ENCODE measurements around the gene ABI2.
"Not testable (repeated sequence)": the region's sequence is repeated elsewhere in the genome, so short reads cannot be mapped to it uniquely, and the experiment has no call there.

ABI2 gene

DNA sequence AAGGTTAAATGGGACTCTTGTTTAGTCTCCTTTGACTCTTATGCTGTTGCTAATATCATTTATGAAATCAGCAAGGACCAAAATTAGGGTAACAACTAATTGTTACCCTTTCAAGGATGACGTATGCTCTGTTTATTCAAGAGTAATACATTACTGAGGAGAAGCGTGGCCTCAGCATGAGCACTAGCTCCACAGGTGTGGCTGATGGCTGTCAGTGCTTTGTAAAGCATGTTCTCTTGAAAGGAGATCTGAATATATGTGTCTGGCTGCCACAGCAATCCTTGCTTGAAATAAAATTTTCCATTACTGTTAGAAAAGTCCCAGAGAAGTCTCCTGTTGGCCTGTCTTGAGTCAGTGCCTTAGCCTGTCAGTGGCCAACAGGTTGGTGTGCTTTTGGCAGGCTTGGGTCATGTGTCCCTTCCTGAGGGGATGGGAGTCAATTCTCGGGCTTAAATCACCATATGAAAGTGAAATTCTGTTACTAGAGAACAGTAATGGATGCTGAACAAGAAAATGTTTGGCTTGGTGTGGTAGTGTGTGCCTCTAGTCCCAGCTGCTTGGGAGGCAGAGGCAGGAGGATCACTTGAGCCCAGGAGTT, 32.7 kb downstream of the ABI2 start:
- DNase-seq, result no peak

DNA sequence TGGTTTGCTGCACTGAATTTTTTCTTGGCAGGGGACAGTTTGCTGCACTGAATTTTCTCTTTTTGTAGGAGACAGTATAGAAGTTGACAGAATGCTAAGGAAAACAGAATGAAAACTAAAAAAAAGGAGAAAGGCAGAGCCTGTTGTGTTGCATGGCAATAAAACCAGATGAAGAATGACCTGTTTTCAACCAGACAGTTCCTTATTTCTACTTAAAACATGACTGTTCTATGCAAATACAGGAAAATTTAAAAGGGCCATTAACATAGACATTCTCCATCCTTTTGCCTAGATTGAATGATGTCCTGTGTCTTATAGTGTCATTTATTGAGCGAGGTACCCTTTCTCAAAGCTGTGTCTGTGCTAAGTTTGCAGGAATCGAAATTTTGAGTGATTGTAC, 33.3 kb downstream of the ABI2 start:
- no peak for DNase-seq

DNA sequence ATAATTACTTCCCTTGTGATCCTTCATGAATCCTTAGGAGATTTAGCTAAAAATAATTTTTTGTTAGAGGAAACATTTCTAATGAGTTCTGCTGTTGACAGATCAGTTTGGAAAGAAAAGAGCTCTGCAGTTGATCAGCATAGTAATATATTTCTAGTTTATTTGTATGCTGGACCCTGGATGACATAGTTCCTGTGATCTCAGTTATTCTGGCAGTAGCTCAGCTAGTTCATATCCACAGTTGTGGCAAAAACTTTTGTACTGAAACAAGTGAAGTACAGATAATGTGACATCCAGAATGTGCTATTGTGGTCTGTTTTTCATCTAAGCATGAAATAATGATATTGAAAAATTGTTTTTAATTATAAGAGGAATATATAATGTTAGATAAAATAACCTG, 33.7 kb downstream of the ABI2 start:
- no peak for DNase-seq

DNA sequence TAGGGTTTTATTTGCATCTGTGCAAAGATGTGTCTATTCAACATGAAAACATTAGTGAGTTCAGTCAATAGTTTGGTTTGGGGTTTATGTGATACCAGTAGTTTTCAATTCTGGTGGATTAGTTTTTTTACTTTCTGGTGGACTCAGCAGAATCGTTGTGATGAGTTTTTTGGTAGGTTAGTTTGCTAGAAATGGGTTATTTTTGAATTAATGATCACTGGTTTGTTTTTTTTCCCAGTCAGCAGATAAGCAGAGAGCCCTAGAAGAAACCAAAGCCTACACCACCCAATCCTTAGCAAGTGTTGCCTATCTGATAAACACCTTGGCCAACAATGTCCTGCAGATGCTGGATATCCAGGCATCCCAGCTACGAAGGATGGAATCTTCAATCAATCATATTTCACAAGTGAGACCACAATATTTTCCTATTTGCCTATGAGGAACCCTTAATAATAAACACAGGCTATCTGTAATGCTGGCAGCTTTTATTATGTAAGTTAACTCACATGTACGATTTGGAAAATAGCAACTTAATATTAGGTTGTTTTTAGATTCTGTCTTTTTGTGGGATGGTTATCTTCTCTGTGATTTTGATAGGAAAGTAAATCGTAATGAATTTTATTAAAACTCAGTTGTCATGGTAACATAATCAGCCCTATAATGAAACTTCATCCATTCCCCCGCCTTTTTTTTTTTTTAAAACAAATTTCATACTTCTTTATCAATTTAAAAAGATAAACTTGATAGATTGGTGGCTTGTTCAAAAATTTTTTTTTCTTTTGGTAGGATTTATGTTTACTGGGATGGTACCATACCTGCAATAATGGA, 38.7 kb downstream of the ABI2 start:
- DNase-seq, result no peak

DNA sequence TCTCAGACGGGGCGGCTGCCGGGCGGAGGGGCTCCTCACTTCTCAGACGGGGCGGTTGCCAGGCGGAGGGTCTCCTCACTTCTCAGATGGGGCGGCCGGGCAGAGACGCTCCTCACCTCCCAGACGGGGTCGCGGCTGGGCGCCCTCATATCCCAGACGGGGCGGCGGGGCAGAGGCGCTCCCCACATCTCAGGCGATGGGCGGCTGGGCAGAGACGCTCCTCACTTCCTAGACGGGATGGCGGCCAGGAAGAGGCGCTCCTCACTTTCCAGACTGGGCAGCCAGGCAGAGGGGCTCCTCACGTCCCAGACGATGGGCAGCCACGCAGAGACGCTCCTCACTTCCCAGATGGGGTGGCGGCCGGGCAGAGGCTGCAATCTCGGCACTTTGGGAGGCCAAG, 44.5 kb downstream of the ABI2 start:
- DNase-seq, result not testable (repeated sequence)

DNA sequence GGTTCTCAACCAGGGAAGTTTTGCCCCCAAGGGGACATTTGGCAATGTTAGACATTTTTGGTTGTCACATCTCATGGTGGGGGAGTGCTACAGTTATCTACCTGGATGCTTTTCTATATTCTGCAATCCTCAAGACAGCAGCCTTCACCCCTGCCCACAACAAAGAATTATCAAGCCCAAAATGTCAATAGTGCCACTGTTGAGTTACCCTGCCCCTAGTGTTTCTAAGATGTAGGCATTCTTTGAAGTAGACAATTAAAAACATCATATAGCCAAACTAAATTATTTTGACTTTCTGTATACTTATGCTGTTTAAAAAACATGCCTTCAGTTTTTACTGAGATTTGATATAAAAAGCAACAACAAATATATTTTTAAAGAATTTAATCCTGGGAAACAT, 48.0 kb downstream of the ABI2 start:
- no peak for DNase-seq

DNA sequence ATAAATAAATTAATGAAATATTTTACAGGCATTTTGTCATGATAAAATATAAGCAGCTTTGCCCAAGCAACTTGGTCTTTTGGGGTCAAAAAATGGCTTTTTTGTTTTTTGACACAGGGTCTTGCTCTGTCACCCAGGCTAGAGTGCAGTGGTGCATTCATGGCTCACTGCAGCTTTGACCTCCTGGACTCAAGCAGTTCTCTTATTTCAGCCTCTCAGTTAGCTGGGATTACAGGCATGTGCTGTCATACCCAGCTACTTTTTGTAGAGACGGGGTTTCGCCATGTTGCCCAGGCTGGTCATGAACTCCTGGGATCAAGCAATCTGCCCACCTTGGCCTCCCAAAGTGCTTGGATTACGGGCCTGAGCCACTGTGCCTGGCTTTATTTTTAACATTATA, 51.0 kb downstream of the ABI2 start:
- DNase-seq, result no peak

DNA sequence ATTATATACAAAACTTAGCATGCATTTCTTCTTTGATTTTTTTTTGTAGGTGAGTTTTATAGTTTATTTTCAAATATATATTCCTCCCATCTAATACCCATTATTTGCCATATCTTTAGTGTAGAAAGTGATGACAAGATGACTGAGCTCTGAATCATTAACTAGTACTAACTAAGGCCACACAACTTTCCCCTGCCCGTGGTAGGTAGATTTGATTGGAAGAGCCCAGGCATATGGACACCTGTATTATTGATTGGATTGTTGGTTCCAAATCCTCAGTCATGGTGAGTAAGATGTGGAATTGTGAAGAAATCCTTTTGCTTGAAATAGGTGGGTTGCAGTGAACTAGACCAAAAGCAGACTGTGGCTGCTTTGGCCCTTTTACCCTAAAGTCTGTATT, 54.8 kb downstream of the ABI2 start:
- DNase-seq, result no peak

DNA sequence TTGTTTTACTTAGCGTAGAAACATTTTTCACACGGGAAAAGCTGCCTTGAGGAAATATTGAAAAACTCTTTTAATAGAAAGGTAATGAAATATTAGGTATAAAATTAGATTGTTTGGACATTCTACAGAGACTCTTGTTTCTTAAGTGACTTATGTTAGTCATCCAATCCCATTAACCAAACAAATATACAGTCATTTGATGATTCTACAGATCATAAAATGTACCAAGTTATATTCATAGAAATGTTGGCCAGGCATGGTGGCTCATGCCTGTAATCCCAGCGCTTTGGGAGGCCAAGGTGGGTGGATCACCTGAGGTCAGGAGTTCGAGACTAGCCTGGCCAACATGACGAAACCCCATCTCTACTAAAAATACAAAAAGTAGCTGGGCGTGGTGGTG, 60.0 kb downstream of the ABI2 start:
- DNase-seq, result not testable (repeated sequence)

DNA sequence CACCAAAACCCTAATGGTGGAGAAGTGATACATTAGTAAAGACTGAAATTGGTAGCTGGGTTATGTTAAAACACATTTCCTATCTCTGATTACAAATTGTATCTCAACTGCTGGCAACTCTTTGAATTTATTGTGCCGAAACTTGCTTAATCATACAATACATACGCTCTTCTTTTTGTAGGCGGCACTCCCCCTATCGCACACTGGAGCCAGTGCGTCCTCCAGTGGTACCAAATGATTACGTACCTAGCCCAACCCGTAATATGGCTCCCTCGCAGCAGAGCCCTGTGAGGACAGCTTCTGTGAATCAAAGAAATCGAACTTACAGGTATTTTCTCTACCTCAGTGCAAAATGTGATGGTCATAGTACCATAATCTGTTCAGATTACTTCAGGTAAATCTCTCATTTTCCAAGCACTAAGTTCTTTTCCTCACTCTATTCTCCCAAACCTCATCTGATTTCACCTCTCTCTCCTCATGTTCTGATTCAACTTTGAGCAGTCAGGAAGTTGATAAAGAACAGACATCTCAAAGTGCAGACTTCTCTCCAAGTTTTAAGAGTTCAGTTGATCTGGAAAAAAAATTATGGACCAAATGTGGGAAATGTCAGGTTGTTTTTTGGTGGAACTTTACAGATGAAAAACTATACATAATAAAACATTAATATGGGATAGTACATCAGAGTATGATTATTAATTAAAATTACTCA, 66.5 kb downstream of the ABI2 start:
- DNase-seq, result no peak

DNA sequence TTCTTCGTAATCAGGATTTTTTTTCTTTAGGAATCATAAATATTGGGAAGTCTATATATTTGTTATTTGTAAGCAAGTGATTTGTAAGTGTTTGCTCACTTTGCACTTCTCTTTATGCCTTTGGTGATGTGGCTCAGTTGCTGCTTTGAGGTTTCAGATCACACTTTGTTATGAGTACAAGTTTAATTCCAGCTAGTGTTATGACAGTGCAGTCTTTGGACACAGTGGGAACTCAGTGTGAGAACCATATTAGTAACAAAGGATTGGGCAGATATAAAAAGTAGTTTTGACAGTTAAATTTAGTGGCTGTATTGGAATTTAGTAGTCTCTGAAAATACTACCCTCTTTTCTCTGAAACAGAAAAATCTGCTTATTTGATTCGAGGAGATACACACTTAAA, 67.7 kb downstream of the ABI2 start:
- no peak for DNase-seq

DNA sequence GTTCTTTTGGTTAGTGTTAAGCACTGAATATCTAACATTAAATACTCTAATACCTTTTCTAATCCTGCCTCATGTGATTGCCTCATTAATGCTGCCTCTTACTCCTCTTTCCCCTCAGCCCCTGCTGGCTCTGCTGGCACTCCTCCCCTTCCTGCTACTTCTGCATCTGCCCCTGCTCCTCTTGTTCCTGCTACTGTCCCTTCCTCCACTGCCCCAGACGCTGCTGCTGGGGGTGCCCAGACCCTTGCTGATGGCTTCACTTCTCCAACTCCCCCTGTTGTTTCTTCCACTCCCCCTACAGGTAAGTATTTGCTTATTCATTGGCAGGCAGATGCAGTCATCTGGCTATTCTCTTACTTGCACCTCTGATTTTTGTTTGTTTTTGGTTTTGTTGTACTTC, 68.5 kb downstream of the ABI2 start:
- DNase-seq, result no peak

DNA sequence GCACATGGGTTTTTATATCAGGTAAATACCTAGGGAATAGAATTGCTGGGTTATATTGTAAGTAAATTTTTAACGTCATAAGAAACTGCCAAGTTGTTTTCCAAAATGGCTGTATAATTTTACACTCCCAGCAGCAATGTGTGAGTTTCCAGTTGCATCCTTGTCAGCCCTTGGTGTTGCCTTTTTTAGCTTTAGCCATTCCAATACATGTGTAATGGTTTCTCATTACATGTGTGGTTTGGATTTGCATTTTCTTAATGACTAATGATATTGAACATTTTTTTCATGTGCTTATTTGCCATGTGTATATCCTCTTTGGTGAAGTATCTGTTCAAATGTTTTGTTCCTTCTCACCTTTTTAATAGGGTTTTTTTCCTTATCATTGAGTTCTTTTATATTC, 70.8 kb downstream of the ABI2 start:
- DNase-seq, result no peak

DNA sequence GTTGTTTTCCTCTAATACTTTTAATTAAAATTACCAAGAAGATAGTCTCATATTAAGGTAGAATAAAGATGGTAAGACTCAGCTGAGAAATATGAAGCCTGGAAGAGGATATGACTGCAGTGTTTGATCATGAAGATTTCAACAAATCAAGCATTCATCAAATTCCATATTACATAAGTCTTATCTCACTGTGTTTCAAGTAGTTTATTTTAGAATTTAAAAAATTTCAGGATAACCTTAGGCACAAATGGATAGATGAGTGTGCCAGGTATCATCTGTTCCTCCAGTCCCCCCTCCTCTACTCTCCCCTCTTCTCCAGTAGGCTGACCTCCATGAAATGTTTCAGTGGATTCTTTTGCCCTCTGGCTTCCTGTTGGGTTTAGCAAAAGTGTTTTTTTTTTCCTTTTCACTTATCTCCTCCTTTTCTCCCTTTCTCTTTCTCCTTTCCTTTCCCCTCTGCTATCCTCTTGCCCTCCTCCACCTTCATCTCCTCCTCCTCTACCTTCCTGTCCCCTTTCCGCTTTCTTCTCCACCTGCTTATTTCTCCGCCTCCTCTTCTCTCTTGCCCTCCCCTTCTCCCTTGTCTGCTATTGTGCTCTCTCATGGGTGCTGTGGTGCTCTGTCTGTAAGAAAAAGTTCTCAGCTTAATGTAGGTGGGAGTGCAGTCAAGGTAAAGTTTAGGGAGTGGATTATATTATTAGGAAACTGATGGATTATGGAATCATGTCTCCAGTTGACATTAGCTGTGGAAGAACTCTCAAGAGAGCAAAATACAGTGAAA, 72.8 kb downstream of the ABI2 start:
- no peak for DNase-seq

DNA sequence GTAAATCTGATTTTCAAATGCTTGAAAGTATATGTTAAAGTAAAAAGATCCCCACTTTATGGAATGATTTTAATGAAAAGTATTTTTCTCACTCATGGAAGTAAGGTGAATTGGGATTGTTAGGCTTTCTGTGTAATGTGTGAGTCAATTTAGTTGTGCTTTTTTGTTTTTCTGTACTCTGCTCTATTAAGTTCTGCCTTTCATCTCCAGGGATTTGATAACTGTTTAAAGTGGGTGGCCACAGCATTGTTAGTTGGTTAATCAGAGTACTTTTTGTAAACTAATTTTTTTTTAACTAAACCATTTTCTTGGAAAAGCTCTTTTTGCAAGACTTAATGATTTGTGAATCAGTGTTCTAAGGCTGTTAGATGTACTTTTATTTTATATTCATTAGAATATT, 76.8 kb downstream of the ABI2 start:
- no peak for DNase-seq

DNA sequence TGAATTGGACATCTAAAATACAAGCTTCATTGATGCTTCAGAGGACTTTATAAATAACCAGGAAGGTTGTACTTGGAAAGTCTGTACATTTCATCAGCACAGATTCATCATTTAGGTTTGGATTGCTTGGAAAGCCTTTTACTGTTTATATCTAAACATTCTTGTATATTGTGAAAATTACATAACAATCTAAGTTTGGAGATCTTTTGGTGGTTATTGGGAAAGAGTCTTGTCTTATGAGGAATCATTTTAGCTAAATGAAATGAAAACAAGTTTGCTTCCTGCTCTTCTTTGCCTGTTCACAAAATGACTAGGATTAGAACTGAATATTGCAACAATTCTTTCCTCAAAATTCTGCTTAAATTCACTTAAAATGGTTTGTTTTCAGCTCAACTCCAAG, 79.3 kb downstream of the ABI2 start:
- no peak for DNase-seq

DNA sequence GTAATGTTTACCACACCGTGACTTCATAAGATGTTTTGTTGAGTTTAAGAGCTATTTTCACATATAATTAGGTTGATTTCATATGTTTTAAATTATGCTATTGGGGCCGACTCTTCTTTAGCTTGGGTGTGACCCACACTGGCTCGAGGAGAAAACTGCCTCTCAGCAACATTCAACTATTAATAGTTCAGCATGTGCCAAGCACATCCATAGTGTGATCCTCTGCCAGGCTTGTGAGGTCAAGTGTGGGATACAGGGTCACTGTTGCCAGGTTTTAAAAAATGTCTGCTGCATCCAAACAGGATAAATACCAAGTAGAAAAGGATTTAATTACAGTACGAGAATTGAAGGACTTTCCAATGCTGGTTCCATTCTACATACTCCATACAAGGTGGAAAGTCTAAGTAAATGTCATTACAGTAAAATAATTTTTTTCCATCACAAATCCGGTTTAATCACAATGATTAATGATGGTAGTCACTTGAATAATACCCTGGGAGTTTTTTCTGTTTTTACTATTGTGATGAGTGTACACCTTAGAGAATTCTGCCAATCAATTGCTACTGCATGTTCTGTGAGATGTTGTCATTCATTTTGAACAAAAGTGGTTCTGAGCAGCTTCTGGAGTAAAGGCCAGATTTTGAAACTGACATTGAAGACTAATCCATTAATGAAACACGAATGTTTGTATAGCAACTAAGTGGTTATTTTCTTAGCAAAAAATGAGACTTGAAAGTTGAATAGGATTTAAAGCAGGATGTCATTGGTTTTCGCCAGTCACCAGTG, 84.5 kb downstream of the ABI2 start:
- no peak for DNase-seq

DNA sequence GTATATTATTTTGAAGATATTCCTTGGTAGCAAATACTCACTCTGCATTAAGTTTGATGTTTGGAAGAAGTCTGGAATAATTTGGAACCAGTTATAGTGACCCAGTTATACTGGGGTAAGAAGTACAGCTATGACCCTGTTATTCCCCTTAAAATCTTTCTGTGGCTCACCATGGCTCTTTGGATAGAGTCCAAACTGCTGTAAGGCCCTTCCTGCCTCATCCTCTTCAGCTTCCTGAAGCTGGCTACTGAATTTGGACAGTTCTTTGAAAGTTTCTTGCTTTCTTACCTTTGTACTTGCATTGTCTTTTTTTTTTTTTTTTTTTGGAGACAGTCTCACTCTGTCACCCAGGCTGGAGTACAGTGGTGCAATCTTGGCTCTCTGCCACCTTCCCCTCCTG, 85.6 kb downstream of the ABI2 start:
- no peak for DNase-seq

DNA sequence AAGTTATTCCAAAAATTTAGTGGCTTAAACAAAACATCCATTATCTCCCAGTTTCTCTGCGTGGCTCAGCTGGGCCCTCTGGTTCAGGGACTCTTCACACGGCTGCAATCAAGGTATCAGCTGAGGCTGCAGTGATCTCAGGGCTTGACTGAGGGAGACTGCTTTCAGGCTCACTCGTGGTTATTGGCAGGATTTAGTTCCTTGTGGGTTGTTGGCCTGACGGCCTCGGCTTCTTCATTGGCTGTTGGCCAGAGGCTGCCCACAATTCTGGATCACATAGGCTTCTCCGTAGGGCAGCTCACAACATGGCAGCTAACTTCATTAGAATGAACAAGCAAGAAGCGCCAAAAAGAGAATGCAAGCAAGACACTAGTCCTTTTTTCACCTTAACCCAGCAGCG, 90.1 kb downstream of the ABI2 start:
- DNase-seq, result no peak

DNA sequence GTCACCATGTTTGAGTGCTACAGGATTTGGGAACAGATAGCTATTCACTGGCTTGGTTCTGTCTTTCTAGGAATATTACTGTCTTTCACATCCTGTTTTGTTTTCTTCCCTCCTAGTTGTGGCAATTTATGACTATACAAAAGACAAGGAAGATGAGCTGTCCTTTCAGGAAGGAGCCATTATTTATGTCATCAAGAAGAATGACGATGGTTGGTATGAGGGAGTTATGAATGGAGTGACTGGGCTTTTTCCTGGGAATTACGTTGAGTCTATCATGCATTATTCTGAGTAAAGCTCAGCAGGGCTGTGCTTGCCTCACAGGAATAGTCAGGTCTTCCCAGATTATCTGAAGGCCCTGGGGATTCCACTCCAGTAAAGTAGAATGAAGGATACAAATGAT, 98.9 kb downstream of the ABI2 start:
- no peak for DNase-seq

DNA sequence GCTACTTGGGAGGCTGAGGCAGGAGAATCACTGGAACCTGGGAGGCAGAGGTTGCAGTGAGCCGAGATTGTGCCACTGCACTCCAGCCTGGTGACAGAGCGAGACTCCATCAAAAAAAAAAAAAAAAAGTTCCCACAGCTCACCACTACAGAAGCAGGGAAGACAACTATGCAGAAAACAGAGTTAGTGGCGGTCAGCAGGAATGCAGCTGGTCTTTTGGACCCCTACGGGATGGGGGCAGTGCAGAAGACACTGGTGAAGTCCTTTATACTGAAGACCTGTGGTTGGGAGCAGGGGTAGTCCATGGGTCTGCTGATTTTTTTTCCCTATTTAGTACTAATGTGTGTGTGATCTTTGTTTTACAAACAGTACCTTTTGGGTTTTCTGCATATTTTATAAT, 101.4 kb downstream of the ABI2 start:
- not testable (repeated sequence) for DNase-seq

DNA sequence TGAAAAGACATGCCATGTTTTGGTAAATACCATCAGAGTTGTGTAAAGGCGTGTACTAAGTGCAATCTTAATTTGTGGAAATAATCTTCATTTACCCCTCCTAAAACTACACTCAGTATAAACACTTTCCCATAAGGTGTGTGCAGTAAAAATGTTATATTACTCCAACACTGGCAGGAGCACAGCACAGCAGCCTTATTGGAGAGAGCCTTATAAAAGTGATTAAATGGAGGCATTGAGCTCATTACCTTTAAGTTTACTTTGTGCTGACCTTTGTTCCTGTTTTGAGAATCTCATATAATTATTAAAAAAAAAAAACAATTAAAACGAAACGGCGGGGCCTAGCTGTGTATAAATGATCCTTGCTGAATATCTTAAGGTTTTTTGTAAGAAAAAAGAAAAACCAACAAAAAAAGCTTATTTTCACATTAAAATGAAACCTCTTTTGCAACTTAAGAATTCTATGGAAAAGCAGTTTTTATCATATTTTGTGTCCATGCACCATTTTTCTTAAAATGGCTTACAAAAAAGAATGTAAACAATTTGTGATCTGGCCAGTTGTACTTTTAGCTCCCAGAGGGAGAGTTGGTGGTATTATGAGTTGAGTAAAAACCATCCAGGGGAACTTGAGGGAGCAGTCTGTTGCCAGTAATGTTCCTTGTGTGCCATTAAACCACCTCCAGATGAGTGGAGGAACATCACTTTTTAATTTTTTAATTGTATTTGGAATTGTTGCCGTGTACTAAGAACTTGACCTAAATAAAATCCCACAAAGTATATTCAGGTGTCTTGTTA, 103.4 kb downstream of the ABI2 start:
- no peak for DNase-seq
